Measurements from ENCODE around the gene MADD. TPM values are rescaled to one million over a fixed set of nuclear protein-coding genes. Genes with fewer than 3 reads are reported as not detected.
"Not testable (repeated sequence)": the region's sequence is repeated elsewhere in the genome, so short reads cannot be mapped to it uniquely, and the experiment has no call there.

The MADD gene
- polyA plus RNA-seq, 6 donors from 2014 or later, result 12.1 to 24.8 (median 16.4) TPM

GRCh38 chr11:47289856-47290255 is 19.9 kb downstream of the MADD start:
- Mint-ChIP-seq H3K27me3 (no peaks in the 10 kb centered on the region), H3K9me3 (no peaks in the 10 kb centered on the region), H3K4me3 (no peak overlapping the region), H3K4me1 (peaks cover 0 to 4% (median 0%) of the 10 kb centered on the region in 3 donors), H3K27ac (peak overlapping the region in 1 of 6 donors; percentile 84), H3K36me3 (peaks cover 31 to 46% of the 10 kb centered on the region in 2 donors)
- ATAC-seq (ENCODE audit: low read depth in 2 of 2) (no peak), DNase-seq (no peak)

GRCh38 chr11:47295385-47295784 is 25.5 kb downstream of the MADD start:
- no peaks in the 10 kb centered on the region for H3K4me1 Mint-ChIP-seq
- H3K27ac Mint-ChIP-seq, result peak overlapping the region in 2 of 6 donors; percentile 60 to 73
- no peaks in the 10 kb centered on the region for H3K27me3 Mint-ChIP-seq

GRCh38 chr11:47296045-47296444 is 26.1 kb downstream of the MADD start:
- no peak for ATAC-seq (ENCODE audit: low read depth in 2 of 2)
- Mint-ChIP-seq H3K9me3 (peaks cover 0 to 4% (median 0%) of the 10 kb centered on the region in 7 donors), H3K27ac (peak overlapping the region in 1 of 6 donors; percentile 73), H3K36me3 (peaks cover 39 to 45% of the 10 kb centered on the region in 2 donors), H3K4me3 (no peak overlapping the region), H3K27me3 (no peaks in the 10 kb centered on the region), H3K4me1 (no peaks in the 10 kb centered on the region)
- no peak for DNase-seq

More at GRCh38 chr11:47295385-47295784, 25.5 kb downstream of the MADD start:
- Mint-ChIP-seq H3K36me3 (peaks cover 44 to 46% of the 10 kb centered on the region in 2 donors), H3K9me3 (peaks cover 0 to 4% (median 0%) of the 10 kb centered on the region in 7 donors), H3K4me3 (no peak overlapping the region)
- ATAC-seq (ENCODE audit: low read depth in 2 of 2), result no peak
- no peak for DNase-seq

GRCh38 chr11:47299078-47299477 is 29.1 kb downstream of the MADD start:
- DNase-seq, result no peak
- Mint-ChIP-seq H3K27ac (peak overlapping the region in 3 of 6 donors; percentile 8 to 37 (median 16)), H3K4me1 (peaks cover 0 to 3% (median 0%) of the 10 kb centered on the region in 3 donors), H3K9me3 (peaks cover 4 to 19% (median 13%) of the 10 kb centered on the region in 7 donors), H3K36me3 (peaks cover 54 to 56% of the 10 kb centered on the region in 2 donors), H3K27me3 (no peaks in the 10 kb centered on the region), H3K4me3 (no peak overlapping the region)
- ATAC-seq (ENCODE audit: low read depth in 2 of 2), result no peak

- no peak overlapping the region for H3K27ac Mint-ChIP-seq
Observed at GRCh38 chr11:47302853-47303252, 32.9 kb downstream of the MADD start.

GRCh38 chr11:47305734-47306483 is 36.0 kb downstream of the MADD start:
- no peaks in the 10 kb centered on the region for H3K27me3 Mint-ChIP-seq
- peaks cover 32 to 38% of the 10 kb centered on the region in 2 donors for H3K36me3 Mint-ChIP-seq
- H3K9me3 Mint-ChIP-seq, result peaks cover 4 to 21% (median 13%) of the 10 kb centered on the region in 7 donors
- peak overlapping the region in 3 of 6 donors; percentile 19 to 66 (median 33) for H3K27ac Mint-ChIP-seq
- no peak for DNase-seq
- no peak overlapping the region for H3K4me3 Mint-ChIP-seq
- no peak for ATAC-seq (ENCODE audit: low read depth in 2 of 2)
- H3K4me1 Mint-ChIP-seq, result peaks cover 0 to 7% (median 5%) of the 10 kb centered on the region in 3 donors

More at GRCh38 chr11:47302853-47303252, 32.9 kb downstream of the MADD start:
- no peak for ATAC-seq (ENCODE audit: low read depth in 2 of 2)
- peaks cover 0 to 7% (median 5%) of the 10 kb centered on the region in 3 donors for H3K4me1 Mint-ChIP-seq
- H3K9me3 Mint-ChIP-seq, result peaks cover 4 to 21% (median 14%) of the 10 kb centered on the region in 7 donors
- no peak for DNase-seq
- H3K4me3 Mint-ChIP-seq, result peak overlapping the region in 1 of 8 donors; percentile 49
- peaks cover 54 to 58% of the 10 kb centered on the region in 2 donors for H3K36me3 Mint-ChIP-seq
- H3K27me3 Mint-ChIP-seq, result no peaks in the 10 kb centered on the region

GRCh38 chr11:47306484-47306844 is 36.5 kb downstream of the MADD start:
- Mint-ChIP-seq H3K27me3 (no peaks in the 10 kb centered on the region), H3K4me3 (no peak overlapping the region), H3K4me1 (peaks cover 0 to 5% (median 4%) of the 10 kb centered on the region in 3 donors), H3K27ac (peak overlapping the region in 1 of 6 donors; percentile 33), H3K36me3 (peaks cover 27 to 33% of the 10 kb centered on the region in 2 donors), H3K9me3 (peaks cover 4 to 21% (median 13%) of the 10 kb centered on the region in 7 donors)
- ATAC-seq (ENCODE audit: low read depth in 2 of 2), result no peak
- no peak for DNase-seq

GRCh38 chr11:47308050-47308823 is 38.3 kb downstream of the MADD start:
- Mint-ChIP-seq H3K27me3 (no peaks in the 10 kb centered on the region), H3K4me3 (no peak overlapping the region), H3K4me1 (peaks cover 0 to 5% (median 3%) of the 10 kb centered on the region in 3 donors), H3K9me3 (peaks cover 0 to 7% (median 6%) of the 10 kb centered on the region in 7 donors), H3K27ac (peak overlapping the region in 1 of 6 donors; percentile 53), H3K36me3 (peaks cover 12 to 16% of the 10 kb centered on the region in 2 donors)
- ATAC-seq (ENCODE audit: low read depth in 2 of 2) (no peak), DNase-seq (no peak)

- DNase-seq (no peak), ATAC-seq (ENCODE audit: low read depth in 2 of 2) (no peak)
- Mint-ChIP-seq H3K27me3 (no peaks in the 10 kb centered on the region), H3K36me3 (peaks cover 0 to 17% of the 10 kb centered on the region in 2 donors), H3K4me1 (peaks cover 5 to 25% (median 5%) of the 10 kb centered on the region in 3 donors), H3K4me3 (peak overlapping the region in 1 of 8 donors; percentile 4), H3K27ac (peak overlapping the region in 1 of 6 donors; percentile 44), H3K9me3 (no peaks in the 10 kb centered on the region)
Observed at GRCh38 chr11:47314992-47315391, 45.1 kb downstream of the MADD start.

GRCh38 chr11:47316501-47316900 is 46.6 kb downstream of the MADD start:
- DNase-seq; H3K9me3 Mint-ChIP-seq; H3K27me3 Mint-ChIP-seq; ATAC-seq (ENCODE audit: low read depth in 2 of 2): not testable (repeated sequence)
- Mint-ChIP-seq H3K36me3 (peaks cover 0 to 20% of the 10 kb centered on the region in 2 donors), H3K4me3 (peak overlapping the region in 2 of 8 donors; percentile 45 to 52), H3K27ac (peak overlapping the region in 3 of 6 donors; percentile 61 to 92 (median 87)), H3K4me1 (peaks cover 5 to 25% (median 5%) of the 10 kb centered on the region in 3 donors)

- H3K27me3 Mint-ChIP-seq, result no peaks in the 10 kb centered on the region
- peaks cover 0 to 25% of the 10 kb centered on the region in 2 donors for H3K36me3 Mint-ChIP-seq
- H3K4me3 Mint-ChIP-seq, result peak overlapping the region in 3 of 8 donors; percentile 14 to 67 (median 45)
- H3K4me1 Mint-ChIP-seq, result peaks cover 5 to 25% (median 5%) of the 10 kb centered on the region in 3 donors
- peak overlapping the region in 4 of 6 donors; percentile 61 to 92 (median 78) for H3K27ac Mint-ChIP-seq
- no peaks in the 10 kb centered on the region for H3K9me3 Mint-ChIP-seq
- DNase-seq (peak; percentile 56), ATAC-seq (ENCODE audit: low read depth in 2 of 2) (peak; percentile 52 to 63)
Observed at GRCh38 chr11:47317064-47317828, 47.3 kb downstream of the MADD start.

GRCh38 chr11:47318166-47318565 is 48.2 kb downstream of the MADD start:
- H3K27ac Mint-ChIP-seq, result peak overlapping the region in 2 of 6 donors; percentile 83 to 93
- no peak for DNase-seq
- no peaks in the 10 kb centered on the region for H3K9me3 Mint-ChIP-seq
- peaks cover 5 to 25% (median 5%) of the 10 kb centered on the region in 3 donors for H3K4me1 Mint-ChIP-seq
- no peak for ATAC-seq (ENCODE audit: low read depth in 2 of 2)
- peak overlapping the region in 2 of 8 donors; percentile 62 to 66 for H3K4me3 Mint-ChIP-seq
- peaks cover 0 to 25% of the 10 kb centered on the region in 2 donors for H3K36me3 Mint-ChIP-seq
- no peaks in the 10 kb centered on the region for H3K27me3 Mint-ChIP-seq

Measured in naive B cell (primary cell).